ENCODE data around the gene PSMB7.

The PSMB7 gene

DNA sequence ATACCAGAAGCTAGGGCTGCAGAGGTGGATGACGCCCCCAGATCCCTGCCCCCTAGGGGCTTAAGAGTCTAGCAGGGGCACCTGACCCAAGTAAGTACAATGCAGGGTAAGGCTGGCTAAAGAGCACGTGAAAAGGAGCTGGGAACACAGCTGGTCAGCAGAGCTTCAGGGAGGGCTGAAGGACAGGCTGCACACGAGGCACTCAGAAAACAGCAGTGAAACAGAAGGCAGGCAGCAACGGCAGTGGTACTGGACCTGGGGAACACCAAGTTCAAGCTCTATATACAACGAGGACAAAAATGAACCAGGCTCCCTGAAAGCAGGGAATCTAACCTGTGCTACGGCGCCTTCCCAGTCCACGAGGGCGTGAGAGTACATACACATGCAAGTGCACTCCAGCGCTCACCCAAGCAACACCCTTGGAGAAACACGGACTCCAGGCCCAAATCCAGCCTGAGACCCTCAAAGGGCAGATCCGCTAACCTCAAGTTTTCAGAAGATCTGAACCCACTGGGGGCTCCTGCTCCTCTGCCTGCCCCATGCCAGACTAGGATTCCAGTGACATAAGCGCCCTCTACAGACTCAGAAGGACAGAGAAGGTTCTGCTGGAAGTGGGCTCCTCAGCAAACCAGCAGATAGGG lies 57.4 kb downstream of the PSMB7 start:
- DNase-seq (ENCODE audit: low read depth in 2 of 2) = no peak

- no peak for DNase-seq (ENCODE audit: low read depth in 2 of 2)
These were observed 58.4 kb downstream of the PSMB7 start for GRCh38 chr9:124356745-124357390.

DNA sequence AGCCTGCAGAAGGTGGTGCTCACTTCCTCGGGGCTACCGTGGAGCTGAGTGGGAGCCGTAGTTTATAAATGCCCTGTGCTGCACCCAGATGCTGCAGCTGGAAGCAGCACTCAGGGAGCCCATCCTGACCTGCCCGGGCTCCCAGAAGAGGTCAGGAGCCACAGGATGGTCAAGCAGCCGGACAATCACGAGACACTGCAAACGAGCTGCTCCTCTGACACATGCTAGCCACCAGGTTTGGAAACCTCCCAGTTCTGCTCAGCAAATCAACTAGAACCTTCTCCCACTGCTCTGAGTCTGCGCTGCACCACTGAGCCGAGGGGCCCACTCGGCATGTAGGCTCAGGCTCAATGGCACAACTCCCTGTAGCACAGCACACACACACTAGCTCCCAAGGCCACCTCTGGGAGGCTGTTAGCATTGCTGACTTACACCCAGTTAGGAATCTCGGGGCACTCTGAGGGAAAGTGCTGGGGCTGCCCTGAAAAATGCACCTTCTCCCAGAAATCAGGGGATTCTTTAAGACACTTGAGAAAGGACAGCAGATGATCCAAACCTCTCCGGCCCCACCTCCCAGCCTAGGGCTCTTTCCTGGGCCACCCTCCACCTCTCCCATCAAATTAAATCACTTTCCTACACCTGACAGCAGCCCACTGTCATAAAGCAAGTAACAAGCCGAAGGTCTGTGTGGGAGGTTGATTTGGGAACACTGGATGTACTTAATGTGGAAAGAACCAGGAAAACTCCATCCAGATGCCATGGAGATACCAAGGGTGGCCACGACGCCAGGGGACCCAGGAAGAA lies 59.1 kb downstream of the PSMB7 start:
- DNase-seq (ENCODE audit: low read depth in 2 of 2) = no peak

DNA sequence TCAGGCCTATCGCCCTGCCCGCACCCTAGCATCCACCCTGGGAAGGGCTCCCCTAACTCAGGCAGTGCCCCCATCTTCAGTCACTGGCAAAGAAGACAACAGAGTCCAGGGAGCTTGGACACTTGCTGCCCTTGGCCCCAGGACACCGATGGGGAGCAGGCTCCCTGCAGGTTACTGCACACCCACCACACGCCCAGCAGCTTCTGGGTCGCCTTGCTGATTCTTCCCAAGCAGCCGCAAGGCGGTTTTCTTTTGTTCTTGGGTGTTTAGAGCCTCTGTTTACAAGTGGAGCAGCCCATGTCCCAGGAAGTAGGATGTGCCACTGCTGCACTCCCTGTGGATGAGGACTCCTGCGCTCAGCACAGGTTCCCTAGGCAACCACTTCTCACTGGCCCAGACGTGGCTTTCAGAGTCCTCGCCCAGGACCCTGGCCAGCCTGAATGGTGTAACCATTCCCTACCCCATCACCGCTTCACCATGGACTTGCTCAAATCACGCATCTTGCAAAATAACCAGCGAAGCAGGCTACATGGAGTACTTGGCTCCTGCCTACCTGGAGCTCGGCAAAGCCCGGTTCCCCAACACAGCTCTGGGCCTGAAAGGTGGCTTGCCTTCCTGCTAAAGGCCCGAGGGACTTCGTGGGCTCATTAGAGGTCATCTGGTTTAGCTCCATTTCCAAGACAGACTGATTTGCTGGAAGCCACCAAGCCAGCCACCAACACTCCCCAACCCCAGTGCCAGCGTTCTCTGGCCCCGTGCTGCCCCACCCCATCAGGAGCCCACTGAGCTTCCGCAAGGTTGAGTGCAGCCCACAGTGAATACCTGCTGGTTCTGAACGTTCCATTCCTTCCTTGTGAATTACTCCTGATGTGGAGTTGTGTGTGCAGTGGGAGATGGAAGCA lies 60.0 kb downstream of the PSMB7 start:
- no peak for DNase-seq (ENCODE audit: low read depth in 2 of 2)

- DNase-seq (ENCODE audit: low read depth in 2 of 2) = no peak
These were observed 60.8 kb downstream of the PSMB7 start for GRCh38 chr9:124354346-124355038.

DNA sequence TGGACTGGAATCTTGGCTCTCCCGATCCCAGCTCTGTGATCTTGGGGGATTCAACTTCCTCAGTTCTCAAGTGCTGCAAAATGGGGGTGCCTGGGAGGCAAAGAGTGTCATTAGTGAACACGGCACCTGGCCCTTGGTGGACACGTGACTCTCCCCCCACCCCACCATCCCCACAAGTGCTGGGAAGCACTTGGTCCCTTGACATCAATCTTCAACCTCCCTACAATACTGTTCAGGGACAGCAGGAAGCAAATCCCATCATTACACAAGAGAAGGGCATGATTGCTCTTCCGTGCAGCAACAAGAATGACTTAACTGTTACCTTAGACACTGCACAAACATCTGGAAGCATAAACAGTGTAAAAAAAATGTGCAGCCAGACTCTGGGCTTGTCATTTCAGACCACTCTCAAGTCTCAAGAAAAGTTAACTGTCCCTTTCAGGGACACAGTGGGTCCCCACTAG lies 61.4 kb downstream of the PSMB7 start:
- no peak for DNase-seq (ENCODE audit: low read depth in 2 of 2)

GRCh38 chr9:124353166-124353768 lies 62.0 kb downstream of the PSMB7 start:
- no peak for DNase-seq (ENCODE audit: low read depth in 2 of 2)

DNA sequence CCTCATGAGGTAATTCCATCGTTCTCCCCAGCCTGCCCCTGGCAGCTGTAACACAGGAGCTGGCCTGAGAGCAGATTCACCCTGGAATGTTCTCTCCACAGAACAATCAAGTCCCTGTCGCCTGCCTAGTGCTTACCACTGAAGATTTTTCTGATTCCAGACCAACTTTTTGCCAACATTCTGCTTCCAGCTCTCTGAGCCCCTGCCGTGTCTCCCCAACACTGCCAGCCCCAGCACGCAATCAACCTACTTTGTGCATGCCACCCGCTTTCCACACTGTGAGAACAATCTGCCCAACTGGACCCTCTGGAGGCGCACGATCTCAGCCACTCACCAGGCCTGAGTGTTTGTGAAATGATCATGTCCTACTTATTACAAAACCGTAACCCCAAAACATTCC lies 62.6 kb downstream of the PSMB7 start:
- DNase-seq (ENCODE audit: low read depth in 2 of 2) = no peak

GRCh38 chr9:124351672-124352468 lies 63.4 kb downstream of the PSMB7 start:
- DNase-seq (ENCODE audit: low read depth in 2 of 2) = no peak

DNA sequence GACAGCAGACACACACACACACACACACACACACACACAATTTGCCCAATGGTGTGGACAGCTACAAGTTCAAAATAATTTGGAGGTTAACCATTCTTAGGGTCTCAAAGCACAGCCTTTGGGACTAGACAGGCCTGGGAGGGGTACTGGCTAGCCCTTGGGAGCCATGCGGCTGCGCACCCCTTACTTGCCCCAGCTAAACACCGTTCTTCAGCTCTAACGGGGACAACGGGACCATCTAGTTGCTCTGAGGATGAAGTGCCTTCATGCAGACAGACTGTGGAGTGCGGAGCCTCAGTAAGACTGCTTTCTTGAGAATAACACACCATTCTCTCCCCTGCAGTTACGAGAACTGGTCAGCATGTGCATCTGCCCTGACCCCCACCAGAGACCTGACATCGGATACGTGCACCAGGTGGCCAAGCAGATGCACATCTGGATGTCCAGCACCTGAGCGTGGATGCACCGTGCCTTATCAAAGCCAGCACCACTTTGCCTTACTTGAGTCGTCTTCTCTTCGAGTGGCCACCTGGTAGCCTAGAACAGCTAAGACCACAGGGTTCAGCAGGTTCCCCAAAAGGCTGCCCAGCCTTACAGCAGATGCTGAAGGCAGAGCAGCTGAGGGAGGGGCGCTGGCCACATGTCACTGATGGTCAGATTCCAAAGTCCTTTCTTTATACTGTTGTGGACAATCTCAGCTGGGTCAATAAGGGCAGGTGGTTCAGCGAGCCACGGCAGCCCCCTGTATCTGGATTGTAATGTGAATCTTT lies 64.6 kb downstream of the PSMB7 start:
- no peak for DNase-seq (ENCODE audit: low read depth in 2 of 2)

GRCh38 chr9:124349675-124350493 lies 65.4 kb downstream of the PSMB7 start:
- no peak for DNase-seq (ENCODE audit: low read depth in 2 of 2)

DNA sequence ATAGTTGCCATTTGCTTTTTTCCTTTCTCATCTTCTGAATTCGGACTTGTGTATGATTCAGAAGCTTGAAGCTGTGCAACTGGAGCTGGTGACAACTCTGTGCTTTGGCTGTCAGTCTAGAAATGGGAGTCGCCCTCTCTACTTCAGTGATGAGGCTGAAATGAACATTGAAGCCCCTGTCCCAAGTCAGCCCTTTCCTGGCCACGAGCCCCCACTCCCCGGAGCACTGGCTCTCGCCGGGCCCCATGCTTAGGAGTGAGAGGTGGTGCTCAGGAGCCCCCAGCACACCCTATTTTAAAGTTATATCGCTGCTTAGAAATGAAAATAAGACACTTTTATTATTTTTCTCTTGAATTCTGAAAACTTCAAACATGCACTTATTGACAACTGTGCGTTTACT lies 66.0 kb downstream of the PSMB7 start:
- no peak for DNase-seq (ENCODE audit: low read depth in 2 of 2)

DNA sequence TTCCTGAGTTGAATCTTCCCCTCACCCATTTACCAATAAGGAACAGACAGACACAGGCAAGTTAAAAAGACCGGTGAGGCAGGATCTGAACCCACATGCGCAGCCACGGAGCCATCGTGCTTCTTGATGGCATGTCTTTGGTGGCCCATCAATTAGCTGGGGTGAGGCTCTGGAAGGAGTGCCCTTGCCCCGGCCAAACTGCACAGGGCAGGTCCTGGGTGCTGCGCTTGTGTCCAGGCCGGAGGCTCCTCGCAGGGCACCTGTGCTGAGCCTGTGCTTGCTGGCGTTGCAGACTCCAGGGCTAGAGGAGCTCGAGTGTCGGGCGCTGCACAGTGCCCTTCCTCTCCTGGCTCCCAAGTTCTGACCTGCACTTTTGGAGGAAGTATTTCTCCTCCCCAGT lies 66.4 kb downstream of the PSMB7 start:
- DNase-seq (ENCODE audit: low read depth in 2 of 2) = no peak

GRCh38 chr9:124348363-124348762 lies 66.9 kb downstream of the PSMB7 start:
- DNase-seq (ENCODE audit: low read depth in 2 of 2) = no peak

DNA sequence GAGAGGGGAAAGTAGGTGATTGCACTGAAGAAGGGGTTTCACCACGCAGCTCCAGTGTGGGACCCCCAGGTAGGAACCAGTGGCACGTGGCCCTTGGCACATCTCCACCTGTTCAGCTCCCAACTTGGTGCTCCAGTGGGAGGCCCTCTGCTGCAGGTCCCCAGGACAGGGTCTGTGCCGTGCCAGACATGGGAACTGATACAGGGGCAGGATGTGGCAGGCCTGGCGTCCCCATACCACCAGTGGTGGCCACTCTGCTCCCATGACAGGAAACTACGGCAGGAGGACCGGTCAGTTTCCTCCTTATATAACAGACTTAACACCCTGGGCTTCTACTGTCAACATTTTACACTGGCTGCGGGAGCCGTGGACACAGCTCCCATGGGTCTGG lies 67.3 kb downstream of the PSMB7 start:
- no peak for DNase-seq (ENCODE audit: low read depth in 2 of 2)

- no peak for DNase-seq (ENCODE audit: low read depth in 2 of 2)
These were observed 67.9 kb downstream of the PSMB7 start for GRCh38 chr9:124347206-124347967.

GRCh38 chr9:124346347-124347163 lies 68.7 kb downstream of the PSMB7 start:
- no peak for DNase-seq (ENCODE audit: low read depth in 2 of 2)
